HG03066 (cell line): ENCODE results near the gene MT1M.
"Not testable (repeated sequence)": the region's sequence is repeated elsewhere in the genome, so short reads cannot be mapped to it uniquely, and the experiment has no call there.

Source experiments
- ATAC-seq: cut with Tn5 transposase; IDR thresholded peaks from one replicate; pipeline ENCODE4 v1.9.1; 2021; ENCODE audit warnings: low read depth; ENCODE audit not compliant: unreplicated experiment

Gene MT1M

DNA sequence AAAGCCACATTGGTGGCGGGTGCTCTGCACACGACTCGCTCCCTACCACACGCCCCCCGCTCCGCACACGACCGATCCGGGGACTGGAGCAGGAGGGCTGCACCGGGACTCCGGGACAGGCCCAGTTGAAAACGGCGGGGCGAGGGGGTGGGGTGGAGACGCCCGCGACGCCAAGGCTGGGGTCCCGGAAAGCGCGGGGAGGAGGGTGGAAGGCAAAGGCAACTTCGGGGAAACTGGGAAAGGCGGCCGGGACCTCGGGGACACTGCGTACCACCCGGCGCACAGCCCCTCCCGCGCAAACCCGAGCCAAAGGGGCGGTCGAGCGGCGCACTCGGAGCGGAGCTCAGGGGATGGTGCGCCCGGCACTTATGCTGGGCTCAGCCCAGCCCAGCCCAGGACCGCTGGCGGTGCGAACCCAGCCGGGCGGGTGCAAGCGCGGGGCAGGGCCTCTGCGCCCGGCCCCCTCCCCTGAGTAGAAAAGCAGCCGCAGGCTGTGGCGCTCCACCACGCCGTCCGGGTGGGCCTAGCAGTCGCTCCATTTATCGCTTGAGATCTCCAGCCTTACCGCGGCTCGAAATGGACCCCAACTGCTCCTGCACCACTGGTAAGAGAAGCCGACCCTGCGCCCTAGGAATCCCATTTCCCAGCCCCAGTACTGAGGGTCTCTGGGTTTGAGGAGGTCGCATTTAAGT, at the start of gene MT1M:
Gene MT1M, plus strand, starts transcription at position 504 of the 692 bp plus-strand sequence. Its CDS starts 73 bp downstream, at position 577.
- no peak for ATAC-seq

DNA sequence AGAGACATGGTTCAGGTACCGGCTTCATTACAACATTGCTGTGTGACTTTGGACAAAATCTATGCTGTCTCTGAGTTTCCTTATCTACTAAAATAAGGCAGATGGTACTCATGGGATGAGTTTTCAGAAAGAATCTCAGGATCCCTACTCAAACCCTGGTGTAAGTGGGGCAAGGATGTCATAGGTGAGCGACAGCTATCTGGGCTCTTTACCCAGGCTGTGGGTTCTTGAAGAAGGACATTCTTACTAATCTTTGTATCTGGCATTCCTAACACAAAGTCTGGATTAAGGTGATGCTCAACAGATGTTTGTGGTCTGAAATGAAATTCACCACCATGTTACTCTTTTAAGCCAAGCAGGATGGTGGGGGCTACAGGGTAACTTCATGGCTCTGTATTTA, 49.5 kb upstream of the MT1M start:
- not testable (repeated sequence) for ATAC-seq

DNA sequence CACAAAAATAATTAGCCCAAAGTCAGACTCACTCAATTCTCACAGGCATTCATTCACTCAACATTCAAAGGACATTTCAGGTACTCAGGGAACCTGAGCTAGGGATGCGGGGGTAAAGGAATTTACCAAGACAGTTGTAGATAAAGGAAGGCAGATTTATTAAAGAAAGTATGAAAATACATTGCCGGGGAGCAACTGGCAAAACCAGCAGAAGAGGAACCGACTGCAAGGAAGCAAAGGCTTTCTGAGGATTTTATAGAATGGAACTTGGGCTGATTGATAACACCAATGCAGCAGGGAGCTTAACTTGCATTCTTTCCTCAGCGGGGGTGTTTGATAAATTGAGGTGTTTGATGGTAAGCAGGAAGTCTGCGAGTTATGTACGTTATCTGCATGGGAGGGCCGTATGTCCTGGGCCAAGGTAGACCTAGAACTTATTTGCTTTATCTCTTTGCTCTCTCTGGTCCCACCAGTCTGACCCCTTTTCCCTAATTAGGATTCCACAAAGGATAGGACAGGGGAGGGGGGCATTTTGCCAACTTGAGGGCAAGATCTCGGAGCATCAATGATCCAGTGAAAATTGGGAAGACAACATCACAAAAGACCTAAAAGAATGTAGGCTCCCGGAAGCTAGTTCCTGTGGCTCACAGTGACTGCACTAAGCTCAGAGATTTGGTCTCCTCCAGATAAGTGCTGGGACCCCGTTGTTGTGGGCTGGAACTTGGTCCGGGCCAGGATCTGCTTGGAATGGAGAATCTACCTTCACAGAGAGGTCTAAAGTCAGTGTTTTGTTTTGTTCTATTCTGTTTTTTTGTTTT, 48.9 kb upstream of the MT1M start:
- ATAC-seq: no peak

DNA sequence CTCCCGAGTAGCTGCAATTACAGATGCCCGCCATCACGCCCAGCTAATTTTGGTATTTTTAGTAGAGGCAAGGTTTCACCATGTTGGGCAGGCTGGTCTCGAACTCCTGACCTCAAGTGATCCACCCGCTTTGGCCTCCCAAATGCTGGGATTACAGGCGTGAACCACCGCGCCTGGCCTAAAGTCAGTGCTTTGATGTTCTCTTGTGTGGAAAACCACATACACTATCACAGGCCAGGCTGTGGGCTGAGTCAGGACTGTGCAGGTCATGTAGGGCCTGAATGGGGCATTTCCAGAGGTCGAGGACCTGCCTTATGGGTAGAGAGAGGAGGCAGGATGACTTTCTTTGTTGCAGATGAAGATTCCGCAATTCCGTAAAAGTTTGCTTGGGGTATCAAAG, 48.2 kb upstream of the MT1M start:
- no peak for ATAC-seq

DNA sequence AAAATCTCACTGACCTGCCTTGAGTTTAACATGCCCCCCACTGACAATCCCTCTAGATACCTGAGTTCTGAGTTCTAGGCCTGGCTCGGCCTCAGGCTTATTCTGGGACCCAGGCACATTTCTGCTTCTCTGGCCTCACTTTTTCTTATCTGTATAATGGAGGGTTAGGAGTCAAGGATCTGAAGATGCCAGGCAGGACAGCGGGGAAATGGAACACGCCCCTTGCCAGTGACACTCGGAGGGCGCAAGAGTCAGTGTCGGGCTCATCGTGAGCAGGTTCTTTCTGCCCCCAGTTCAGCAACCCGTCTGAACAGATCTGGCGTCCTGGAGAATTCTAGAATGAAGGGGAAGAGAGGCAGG, 43.7 kb upstream of the MT1M start:
- ATAC-seq: no peak

DNA sequence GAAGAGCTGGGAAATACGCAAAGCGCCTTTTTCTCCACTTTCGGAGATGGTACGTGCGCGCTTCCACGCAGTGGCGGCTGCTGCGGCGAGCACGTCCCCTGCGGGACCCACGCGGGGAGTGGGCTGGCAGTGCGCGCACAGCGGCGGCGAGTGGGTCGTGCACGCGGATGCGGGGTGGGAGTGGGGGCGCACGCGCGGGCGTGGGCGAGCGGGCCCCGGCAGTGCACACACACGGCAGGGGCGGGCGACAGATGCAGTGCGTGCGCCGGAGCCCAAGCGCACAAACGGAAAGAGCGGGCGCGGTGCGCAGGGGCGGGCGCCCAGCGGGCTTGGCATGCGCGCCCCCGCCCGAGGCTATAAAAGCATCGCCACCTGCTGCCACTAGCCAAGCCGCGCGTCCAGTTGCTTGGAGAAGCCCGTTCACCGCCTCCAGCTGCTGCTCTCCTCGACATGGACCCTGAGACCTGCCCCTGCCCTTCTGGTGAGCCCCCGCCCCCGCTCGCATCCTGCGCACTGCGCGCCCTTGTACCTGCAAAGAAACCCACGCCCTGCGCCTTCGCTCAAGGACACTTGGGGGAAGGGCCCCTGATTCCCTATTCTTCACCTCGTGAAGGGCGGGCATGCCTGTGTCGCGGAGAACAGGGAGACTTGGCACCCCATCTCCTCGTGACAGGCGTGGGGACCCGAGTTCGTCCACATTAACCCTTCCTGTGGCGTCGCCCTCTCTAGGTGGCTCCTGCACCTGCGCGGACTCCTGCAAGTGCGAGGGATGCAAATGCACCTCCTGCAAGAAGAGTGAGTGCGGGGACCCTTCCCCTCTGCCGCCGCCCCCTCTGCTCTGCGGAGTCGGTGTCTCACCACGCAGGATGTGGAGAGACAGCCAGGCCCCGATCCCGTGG, 43.1 kb upstream of the MT1M start, which contains the start of gene MT3:
Gene MT3, plus strand, starts transcription at position 388 of the 899 bp plus-strand sequence. Its CDS starts 63 bp downstream, at position 451.
- ATAC-seq: no peak

DNA sequence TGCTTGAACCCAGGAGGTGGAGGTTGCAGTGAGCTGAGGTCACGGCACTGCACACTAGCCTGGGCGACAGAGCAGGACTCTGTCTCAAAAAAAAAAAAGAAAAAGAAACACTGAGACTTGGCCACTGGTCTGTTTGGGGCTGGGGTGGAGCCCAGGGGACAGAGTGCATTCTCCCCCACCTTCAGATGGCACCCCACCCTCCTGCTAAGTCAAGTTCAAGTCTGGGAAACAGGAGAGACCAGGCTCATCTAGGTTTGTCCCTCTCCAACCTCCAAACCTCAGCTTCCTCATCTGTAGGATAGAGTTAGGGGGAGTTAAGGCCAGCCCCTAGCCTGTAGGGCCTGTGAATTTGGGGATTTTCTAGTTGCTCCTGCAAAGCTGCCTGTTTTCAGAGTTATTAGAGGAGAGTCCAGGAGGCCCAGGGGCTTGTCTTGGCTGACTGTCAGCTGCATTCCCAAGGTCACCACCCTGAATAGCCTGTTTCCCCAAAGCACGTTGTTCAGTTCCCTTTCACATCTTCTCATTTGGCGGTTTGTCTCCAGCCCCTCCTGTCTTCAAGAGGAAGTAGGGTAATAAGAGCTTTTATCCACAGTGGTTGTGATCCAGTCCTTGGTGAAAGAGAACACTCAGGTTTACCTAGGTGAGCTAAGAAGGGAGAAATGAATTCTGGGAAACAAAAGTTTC, 40.9 kb upstream of the MT1M start:
- no peak for ATAC-seq

DNA sequence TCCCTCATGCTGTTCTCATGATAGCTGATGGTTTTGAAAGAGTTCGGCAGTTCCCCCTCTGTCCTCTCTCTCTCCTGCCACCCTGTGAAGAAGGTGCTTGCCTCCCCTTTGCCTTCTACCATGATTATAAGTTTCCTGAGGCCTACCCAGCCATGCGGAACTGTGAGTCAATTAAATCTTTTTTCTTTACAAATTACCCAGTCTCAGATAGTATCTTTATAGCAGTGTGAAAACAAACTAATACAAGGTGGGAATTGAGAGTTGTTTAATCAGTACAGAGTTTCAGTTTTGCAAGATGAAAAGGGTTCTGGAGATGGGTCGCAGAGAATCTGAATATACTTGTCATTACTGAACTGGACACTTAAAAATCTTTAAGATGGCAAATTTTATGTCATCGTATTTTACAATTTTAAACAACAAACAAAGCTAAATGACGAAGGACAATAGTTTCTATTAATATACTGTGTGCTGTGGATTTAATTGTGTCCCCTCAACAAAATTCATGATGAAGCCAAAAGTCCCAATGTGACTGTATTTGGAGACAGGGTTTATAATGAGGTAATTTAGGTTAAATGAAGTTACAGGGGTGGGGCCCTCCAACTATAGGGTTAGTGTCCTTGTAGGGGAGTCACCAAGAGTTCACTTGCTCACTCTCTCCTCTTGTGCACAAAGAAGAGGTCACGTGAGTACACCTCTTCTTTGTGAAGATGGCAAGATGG, 38.7 kb upstream of the MT1M start:
- no peak for ATAC-seq

DNA sequence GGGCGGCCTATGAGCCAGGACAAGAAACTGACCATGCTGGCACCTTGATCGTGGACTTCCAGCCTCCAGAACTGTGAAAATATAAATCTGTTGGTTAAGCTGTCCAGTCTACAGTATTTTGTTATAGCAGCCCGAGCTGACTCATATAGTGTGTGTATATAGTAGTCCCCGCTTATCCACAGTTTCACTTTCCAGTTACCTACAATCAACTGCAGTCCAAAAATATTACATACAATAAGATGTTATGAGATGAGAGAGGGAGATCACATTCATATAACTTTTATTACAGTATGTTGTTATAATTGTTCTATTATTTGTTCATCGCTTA, 38.2 kb upstream of the MT1M start:
- no peak for ATAC-seq

DNA sequence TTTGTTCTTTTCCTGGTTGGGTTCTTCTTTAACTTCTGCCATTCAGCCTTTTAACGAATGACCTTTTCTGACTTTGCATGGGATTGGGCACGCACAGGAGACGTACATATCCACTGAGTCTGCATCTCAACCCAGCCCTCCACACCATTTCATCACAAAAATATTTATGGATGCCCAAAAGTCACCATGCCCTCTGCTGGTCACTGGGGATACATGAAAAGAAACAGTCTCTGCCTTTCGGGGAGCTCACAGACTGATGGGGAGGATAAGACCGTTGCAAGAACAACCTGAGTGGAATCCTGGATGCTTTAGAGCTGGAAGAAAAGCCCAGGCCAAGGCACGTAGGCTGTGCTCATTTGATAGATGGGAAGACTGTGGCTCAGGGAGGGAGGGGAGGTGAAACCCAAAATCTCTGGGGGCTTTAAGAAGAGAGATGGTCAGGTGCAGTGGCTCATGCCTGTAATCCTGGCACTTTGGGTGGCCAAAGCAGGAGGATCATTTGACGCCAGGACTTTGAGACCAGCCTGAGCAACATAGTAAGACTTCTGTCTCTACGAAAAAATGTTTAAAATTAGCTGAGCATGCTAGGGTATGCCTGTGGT, 32.0 kb upstream of the MT1M start:
- ATAC-seq: no peak

DNA sequence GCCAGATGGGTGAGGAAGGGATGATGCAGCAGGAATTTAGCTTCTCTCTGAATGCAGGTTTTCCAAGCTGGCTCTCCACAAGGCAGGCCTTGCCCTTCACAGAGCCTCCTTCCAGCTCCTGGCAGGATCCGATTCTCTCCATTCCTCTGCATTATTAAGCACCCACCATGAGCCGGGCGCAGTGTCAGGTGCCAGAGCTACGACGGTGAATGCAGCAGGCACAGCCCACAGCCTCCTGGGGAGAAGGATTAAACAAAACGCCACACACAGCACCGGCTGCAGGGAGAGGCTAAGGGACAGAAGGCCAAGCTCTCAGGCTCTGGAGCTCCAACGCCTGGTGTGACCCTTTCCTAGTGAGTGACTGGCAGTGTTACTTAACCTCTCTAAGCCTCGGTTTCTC, 31.1 kb upstream of the MT1M start:
- ATAC-seq: no peak

DNA sequence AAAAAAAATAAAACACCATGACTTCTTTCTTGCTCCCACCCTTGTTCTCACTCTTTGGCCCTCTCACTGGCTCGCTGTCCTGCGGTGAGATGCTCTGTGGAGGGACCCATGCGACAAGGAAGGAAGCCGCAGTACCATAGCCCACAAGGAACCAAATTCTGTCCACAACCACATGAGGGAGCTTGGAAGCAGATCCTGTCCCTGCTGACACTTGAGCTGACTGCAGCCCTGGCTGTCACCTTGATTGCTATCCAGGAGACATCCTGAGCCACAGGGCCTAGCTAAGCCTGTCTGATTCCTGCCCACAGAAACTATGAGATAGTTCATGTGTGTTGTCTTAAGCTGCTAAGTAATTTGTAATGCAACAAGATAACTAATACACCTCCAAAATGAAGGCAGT, 28.9 kb upstream of the MT1M start:
- no peak for ATAC-seq

DNA sequence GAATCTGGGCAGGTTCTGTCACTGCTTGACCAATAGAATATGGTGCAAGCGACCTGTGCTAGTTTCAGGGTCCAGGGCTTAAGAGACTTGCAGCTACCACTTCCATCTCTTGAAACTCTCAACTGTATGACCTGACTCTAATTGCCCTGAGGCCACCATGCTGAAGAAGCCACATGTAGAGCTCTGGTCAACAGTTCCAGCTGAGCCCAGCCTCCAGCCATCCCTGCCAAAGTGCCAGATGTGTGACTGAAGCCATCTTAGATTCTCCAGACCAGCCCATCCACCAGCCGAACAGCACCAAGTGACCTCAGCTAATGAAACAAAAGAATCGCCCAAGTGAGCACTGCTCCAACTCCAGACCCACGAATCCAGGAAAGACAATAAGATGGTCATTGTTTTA, 27.5 kb upstream of the MT1M start:
- no peak for ATAC-seq

DNA sequence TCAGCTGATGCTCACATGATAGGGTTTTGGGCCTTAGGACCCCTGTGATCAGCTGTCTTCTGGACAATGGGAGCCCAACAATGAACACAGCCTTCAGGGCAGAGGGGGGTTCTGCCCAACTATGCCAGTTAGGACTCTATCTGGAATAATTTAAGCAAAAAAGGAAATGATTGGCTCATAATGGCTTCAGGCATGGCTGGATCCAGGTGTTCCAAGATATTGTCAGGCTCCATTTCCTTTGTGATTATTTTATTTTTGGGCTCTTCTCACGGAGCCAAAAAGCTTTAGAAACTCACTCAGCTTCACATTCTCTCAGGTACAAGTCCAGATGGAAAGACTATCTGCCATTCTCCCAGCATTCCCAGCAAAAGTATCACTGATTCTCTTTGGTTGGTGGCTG, 27.0 kb upstream of the MT1M start:
- ATAC-seq: no peak

DNA sequence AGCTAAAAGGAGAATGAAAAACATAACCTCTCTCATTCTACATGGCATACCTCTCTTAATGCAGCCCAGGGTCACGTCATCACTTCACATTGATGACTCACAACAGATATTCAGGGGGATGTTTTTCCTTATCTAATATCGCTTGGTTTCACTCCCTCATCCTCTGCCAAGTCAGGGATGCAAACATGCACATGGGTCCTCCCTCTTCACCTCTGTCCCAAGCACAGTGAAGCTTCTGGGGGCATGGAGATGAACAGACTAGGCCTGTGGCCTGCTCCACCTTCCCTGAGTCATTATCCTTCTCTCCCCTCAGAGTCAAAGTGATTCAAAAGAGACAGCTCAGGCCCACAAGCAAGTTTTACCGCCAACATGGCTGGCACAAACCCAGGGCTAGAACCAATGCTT, 26.4 kb upstream of the MT1M start:
- no peak for ATAC-seq

DNA sequence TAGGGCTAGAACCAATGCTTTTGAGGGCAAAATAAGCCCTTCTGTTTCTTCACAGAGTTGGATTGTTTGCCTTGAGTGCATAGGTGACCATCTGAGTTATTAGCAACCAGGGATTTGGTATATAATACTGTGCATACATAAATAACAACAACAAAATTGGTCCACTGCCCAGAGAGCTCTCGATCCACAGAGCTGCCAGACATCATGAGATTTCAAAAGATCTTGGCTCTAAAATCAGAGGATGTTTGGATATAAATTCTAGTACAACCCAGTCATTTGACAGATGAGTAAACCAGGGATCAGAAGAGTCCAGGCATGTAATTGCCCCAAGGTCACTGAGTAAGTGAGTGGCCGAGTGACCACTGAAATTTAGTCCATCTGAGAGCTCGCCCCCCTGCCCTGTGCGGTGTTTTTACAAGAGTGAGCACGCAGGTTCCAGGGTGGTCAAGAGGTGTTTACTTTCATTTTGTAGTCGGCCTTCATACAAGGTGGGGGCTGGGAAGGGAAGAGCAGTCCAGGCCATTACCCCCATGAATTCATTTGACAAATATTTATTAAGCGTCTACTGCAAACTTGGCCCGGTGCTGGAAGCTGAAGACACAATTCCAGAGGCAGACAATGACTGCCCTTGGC, 25.9 kb upstream of the MT1M start:
- ATAC-seq: no peak

DNA sequence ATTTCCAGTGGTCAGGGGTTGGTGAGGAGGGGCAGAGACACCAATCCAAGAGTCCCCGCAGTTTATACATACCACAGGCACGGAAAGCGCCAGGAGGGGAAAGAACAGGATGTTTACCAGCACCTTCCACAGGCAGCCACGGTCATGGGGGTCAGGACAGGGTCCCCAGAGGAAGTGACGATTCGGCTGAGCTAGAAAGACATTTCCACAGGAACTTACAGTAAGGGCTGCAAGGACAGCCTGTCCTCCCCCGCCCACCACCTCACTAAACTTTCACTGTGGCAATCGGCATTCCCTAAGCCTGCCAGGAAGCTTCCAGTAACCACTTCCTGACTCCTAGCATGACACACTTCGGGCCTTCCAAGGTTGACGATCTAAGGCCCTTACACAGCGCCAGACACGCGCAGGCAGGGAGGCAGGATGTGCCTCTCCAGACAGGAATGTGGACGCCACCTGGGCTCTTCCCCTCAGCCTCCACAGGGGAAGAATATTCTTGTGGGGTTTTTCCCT, 25.3 kb upstream of the MT1M start:
- ATAC-seq: no peak

DNA sequence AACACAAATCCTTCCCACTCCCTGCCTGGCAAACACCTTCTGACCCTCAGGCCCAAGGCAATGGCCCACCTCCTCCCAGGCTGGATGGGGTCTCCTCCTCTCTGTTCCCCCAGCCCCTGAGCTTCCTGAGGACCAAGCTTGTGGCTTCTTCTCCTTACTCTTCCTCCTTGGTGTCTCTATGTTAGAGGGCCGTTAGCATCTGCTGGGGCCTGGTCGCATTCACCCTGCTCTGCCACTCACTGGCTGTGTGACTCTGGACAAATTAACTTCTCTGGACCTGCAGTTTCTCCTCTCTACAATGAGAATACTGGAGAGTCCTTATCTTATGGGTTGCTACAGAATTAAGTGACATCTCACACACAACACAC, 24.8 kb upstream of the MT1M start:
- ATAC-seq: no peak
